Esophagus muscularis mucosa (tissue), 3 donors: ENCODE data around the gene GPR158.

Source experiments
- EP300 ChIP-seq: sonication (generic); formaldehyde crosslinking; IDR thresholded peaks from one replicate; pipeline ENCODE4 v1.6.1; 2017; ENCODE audit warnings: antibody characterized with exemption
- POLR2AphosphoS5 ChIP-seq, 2 donors: sonication (generic); formaldehyde crosslinking; IDR thresholded peaks; one replicate each; pipeline ENCODE4 v1.6.1; 2017; ENCODE audit warnings: antibody characterized with exemption in 2 of 2

- TF ChIP-seq POLR2AphosphoS5 (IDR thresholded peaks at IDR 0.05) = no peak
- no peak for TF ChIP-seq EP300
Measured at GRCh38 chr10:25573316-25573715, 398.5 kb downstream of the GPR158 start.
